ENCODE measurements around the gene ERFE. TPM values are rescaled to one million over a fixed set of nuclear protein-coding genes. Genes with fewer than 3 reads are reported as not detected.

The ERFE gene
- total and polyA plus RNA-seq, 8 donors: 0.15 to 1.4 (median 0.63) TPM

- H3K36me3 ChIP-seq: no peaks in the 10 kb centered on the region
- H3K27ac ChIP-seq: no peak overlapping the region
- DNase-seq (peak in 2 of 4 donors; percentile 53 to 72), ATAC-seq (no peak)
- H3K27me3 ChIP-seq: peaks cover 0 to 10% of the 10 kb centered on the region in 2 donors
- no peaks in the 10 kb centered on the region for H3K9me3 ChIP-seq
- H3K4me1 ChIP-seq: no peaks in the 10 kb centered on the region
- TF ChIP-seq, protein P1, sequence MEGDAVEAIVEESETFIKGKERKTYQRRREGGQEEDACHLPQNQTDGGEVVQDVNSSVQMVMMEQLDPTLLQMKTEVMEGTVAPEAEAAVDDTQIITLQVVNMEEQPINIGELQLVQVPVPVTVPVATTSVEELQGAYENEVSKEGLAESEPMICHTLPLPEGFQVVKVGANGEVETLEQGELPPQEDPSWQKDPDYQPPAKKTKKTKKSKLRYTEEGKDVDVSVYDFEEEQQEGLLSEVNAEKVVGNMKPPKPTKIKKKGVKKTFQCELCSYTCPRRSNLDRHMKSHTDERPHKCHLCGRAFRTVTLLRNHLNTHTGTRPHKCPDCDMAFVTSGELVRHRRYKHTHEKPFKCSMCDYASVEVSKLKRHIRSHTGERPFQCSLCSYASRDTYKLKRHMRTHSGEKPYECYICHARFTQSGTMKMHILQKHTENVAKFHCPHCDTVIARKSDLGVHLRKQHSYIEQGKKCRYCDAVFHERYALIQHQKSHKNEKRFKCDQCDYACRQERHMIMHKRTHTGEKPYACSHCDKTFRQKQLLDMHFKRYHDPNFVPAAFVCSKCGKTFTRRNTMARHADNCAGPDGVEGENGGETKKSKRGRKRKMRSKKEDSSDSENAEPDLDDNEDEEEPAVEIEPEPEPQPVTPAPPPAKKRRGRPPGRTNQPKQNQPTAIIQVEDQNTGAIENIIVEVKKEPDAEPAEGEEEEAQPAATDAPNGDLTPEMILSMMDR (IDR thresholded peaks at IDR 0.05): no peak
- no peak overlapping the region for H3K4me3 ChIP-seq
- intact Hi-C loops (cut with DNase I): no loop called here
Measured at GRCh38 chr2:238152771-238153688, 5.7 kb upstream of the ERFE start.

- DNase-seq (peak in 1 of 4 donors; percentile 26), ATAC-seq (no peak)
- intact Hi-C loops (cut with DNase I): no loop called here
- Histone ChIP-seq H3K4me1 (peaks cover 0 to 13% of the 10 kb centered on the region in 2 donors), H3K9me3 (no peaks in the 10 kb centered on the region), H3K4me3 (no peak overlapping the region), H3K36me3 (no peaks in the 10 kb centered on the region), H3K27ac (no peak overlapping the region), H3K27me3 (peaks cover 9 to 24% of the 10 kb centered on the region in 2 donors)
- TF ChIP-seq, protein P1 (IDR thresholded peaks at IDR 0.05): no peak
Measured at GRCh38 chr2:238154570-238154969, 4.2 kb upstream of the ERFE start.

DNA sequence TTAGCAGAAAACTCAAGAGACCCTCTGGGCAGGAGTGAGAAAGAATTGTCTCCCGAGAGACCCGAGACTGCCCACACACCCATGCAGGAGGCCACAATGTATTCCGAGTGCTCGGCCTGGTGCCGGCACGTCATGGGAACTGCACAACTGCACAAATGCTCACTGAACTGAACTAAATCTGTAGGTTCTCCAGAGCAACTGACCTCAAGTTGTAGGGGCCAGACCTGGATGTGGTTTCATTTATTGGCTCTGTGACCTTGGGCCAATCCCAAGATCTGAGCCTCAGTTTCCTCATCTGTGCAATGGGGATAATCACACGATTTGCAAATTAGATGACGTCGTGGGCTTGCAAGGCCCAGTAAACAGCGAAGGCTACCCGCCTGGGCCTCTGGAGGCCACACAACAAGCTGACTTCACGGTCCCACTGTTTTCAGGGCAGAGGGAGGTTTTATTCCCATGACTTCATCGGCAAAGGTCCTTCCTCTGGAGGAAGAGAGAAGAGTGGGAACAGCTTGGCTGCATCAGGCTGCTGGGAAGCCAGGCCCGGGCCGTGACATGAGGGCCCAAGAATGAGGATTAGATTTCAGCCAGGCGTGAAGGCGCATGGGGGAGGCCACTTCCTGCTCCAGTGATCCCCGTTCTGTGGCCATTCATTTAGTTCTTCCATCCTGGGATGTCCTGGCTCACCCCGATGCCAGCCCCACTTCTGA, 3.6 kb upstream of the ERFE start:
- H3K36me3 ChIP-seq: no peaks in the 10 kb centered on the region
- ATAC-seq (no peak), DNase-seq (peak in 2 of 4 donors; percentile 44 to 45)
- H3K27ac ChIP-seq: no peak overlapping the region
- H3K9me3 ChIP-seq: no peaks in the 10 kb centered on the region
- H3K27me3 ChIP-seq: peaks cover 15 to 30% of the 10 kb centered on the region in 2 donors
- intact Hi-C loops (cut with DNase I): no loop called here
- peaks cover 0 to 16% of the 10 kb centered on the region in 2 donors for H3K4me1 ChIP-seq
- TF ChIP-seq, protein P1 (IDR thresholded peaks at IDR 0.05): no peak
- H3K4me3 ChIP-seq: no peak overlapping the region

DNA sequence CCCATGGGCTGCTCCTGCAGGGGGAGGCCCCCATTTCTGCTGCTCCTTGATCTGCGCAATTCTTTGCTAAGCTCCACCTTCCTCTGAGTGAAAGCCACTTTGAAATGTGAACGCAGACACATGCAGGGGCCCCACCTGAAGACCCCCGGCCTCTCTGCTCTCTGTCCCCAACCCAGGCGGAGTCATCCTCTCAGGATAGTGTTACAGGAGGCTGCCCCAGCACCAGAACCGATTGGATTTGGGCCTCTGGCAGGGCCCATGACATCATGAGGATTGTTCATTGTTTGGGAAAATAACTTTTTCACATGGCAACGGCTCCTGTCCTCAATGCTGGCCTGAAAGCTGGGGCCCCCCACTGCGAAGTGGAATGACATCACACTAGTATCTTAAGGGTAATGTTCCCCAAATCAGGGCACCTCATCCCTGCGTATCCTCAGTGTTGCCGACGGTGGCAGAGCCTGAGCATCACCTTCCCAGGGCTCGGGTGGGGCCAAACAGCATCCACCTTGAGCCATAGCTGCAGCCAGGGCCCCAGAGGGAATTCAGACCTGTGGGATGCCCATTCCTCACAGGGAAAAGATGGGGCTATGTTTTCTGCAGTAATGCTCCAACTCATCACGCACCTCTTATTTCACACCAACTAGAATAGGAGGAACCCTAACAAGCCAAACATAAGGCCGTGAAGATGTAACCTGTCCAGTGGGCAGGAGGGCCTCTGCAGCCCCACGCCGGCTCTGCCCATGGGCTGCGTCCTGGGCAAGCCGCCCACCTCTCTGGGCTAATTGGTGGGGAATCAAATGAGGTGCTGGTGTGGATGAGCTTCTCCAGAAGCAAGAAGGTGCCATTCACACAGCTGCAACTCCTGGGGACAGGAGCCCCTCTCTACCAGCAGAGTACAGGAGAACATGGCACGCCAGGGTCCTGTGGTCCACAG, 2.7 kb upstream of the ERFE start:
- no peak overlapping the region for H3K27ac ChIP-seq
- peaks cover 18 to 38% of the 10 kb centered on the region in 2 donors for H3K27me3 ChIP-seq
- TF ChIP-seq, protein P1 (IDR thresholded peaks at IDR 0.05): no peak
- H3K4me1 ChIP-seq: peaks cover 0 to 16% of the 10 kb centered on the region in 2 donors
- H3K36me3 ChIP-seq: no peaks in the 10 kb centered on the region
- H3K4me3 ChIP-seq: no peak overlapping the region
- ATAC-seq: no peak
- no peaks in the 10 kb centered on the region for H3K9me3 ChIP-seq
- DNase-seq: no peak
- intact Hi-C loops (cut with DNase I): no loop called here
